NB4 (cell line): ENCODE measurements around the gene ITGA2B.
"Not testable (repeated sequence)": the region's sequence is repeated elsewhere in the genome, so short reads cannot be mapped to it uniquely, and the experiment has no call there.

ENCODE experiments used
- DNase-seq: peaks from one replicate; pipeline ENCODE4 v3.0.0; 2010; ENCODE audit warnings: low read depth
- H3K4me3 ChIP-seq: one replicate; pipeline ENCODE4 v1.5.1; 2011; ENCODE audit warnings: mild to moderate bottlenecking, low read depth, low read length, moderate library complexity
- MYC ChIP-seq: IDR thresholded peaks from 2 replicates; pipeline ENCODE4 v1.6.1; 2011; ENCODE audit warnings: low read depth, low read length
- POLR2A ChIP-seq: IDR thresholded peaks from 2 replicates; pipeline ENCODE4 v1.6.1; 2011; ENCODE audit warnings: mild to moderate bottlenecking; ENCODE audit not compliant: insufficient read length; ENCODE audit errors: extremely low read depth
- TF ChIP-seq, protein P1 (sequence below): IDR thresholded peaks from 2 replicates; pipeline ENCODE4 v1.6.1; 2011; ENCODE audit warnings: low read depth, low read length
- TF ChIP-seq, protein P2 (sequence below): IDR thresholded peaks from one replicate; pipeline ENCODE4 v1.5.1; 2012; ENCODE audit warnings: low read depth, low read length

The ITGA2B gene

GRCh38 chr17:44374306-44375195, 14.9 kb downstream of the ITGA2B start:
- TF ChIP-seq MYC, result no peak
- TF ChIP-seq, protein P1, sequence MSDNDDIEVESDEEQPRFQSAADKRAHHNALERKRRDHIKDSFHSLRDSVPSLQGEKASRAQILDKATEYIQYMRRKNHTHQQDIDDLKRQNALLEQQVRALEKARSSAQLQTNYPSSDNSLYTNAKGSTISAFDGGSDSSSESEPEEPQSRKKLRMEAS, result no peak
- TF ChIP-seq, protein P2, sequence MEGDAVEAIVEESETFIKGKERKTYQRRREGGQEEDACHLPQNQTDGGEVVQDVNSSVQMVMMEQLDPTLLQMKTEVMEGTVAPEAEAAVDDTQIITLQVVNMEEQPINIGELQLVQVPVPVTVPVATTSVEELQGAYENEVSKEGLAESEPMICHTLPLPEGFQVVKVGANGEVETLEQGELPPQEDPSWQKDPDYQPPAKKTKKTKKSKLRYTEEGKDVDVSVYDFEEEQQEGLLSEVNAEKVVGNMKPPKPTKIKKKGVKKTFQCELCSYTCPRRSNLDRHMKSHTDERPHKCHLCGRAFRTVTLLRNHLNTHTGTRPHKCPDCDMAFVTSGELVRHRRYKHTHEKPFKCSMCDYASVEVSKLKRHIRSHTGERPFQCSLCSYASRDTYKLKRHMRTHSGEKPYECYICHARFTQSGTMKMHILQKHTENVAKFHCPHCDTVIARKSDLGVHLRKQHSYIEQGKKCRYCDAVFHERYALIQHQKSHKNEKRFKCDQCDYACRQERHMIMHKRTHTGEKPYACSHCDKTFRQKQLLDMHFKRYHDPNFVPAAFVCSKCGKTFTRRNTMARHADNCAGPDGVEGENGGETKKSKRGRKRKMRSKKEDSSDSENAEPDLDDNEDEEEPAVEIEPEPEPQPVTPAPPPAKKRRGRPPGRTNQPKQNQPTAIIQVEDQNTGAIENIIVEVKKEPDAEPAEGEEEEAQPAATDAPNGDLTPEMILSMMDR, result no peak
- TF ChIP-seq POLR2A, result no peak
- H3K4me3 ChIP-seq, result no peak overlapping the region
- no peak for DNase-seq

- no peak overlapping the region for H3K4me3 ChIP-seq
- DNase-seq, result no peak
- TF ChIP-seq POLR2A (no peak), MYC (no peak)
- TF ChIP-seq, protein P2, result no peak
- TF ChIP-seq, protein P1, result no peak
These were observed 17.4 kb downstream of the ITGA2B start for GRCh38 chr17:44372036-44372435.

GRCh38 chr17:44369414-44370023, 19.9 kb downstream of the ITGA2B start:
- DNase-seq, H3K4me3 ChIP-seq: not testable (repeated sequence)

DNA sequence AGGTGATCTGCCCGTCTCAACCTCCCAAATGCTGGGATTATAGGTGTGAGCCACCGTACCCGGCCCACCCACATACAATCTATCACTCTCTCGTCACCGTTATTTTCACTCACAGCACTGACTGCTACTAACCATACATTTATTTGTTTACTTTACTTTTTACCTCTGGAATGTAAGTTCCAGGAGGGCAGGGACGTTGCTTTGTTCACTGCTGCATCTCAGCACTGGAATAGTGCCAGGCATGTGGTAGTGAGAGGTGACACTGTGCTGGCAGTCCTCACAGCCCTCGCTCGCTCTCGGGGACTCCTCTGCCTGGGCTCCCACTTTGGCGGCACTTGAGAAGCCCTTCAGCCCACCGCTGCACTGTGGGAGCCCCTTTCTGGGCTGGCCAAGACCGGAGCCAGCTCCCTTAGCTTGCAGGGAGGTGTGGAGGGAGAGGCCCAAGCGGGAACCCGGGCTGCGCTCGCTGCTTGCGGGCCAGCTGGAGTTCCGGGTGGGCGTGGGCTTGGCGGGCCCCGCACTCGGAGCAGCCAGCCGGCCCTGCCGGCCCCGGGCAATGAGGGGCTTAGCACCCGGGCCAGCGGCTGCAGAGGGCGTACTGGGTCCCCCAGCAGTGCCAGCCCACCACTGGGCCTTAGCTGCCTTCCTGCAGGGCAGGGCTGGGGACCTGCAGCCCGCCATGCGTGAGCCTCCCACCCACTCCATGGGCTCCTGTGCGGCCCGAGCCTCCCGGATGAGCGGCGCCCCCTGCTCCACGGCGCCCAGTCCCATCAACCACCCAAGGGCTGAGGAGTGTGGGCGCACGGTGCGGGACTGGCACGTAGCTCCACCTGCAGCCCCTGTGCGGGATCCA, 20.8 kb downstream of the ITGA2B start:
- DNase-seq, H3K4me3 ChIP-seq: not testable (repeated sequence)

- TF ChIP-seq MYC (no peak), POLR2A (no peak)
- TF ChIP-seq, protein P2, result no peak
- TF ChIP-seq, protein P1, result no peak
- H3K4me3 ChIP-seq, result no peak overlapping the region
- DNase-seq, result no peak
These were observed 22.0 kb downstream of the ITGA2B start for GRCh38 chr17:44367231-44367979.

- not testable (repeated sequence) for DNase-seq, H3K4me3 ChIP-seq
These were observed 24.4 kb downstream of the ITGA2B start for GRCh38 chr17:44365051-44365450.

DNA sequence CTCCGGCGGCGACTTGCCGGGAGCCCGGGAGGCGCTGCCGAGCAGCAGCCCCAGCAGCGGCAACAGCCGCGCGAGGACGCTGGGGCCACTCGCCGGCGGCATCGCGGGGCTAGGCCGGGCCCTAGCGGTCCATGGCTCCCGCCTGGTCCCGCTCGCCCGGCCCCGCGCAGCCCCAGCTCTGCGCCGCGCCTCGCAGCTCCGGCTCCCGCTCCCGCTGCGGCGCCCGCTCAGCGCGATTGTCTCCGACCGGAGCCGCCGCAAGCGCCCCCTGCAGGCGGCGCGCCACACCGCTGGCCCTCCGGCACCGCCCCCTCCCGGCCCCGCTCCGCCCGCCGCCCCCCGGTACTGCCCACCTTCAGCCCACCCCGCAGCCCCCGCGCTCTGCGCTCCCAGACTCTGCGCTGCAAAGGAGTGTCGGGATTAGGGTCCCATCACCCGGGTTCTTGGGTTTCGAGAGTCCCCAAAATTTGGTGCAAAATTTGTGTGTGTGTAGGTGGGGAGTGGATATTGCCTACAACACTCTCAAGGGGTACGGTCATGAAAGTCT, 25.8 kb downstream of the ITGA2B start, which contains the start of gene FAM171A2:
FAM171A2 (minus strand) TSS at position 241 of the 547 bp plus-strand sequence; CDS start at position 102, 139 bp downstream.
- DNase-seq, result peak; percentile 78
- peak within 1 kb of the TSS; percentile 25 for H3K4me3 ChIP-seq
- TF ChIP-seq, protein P1, result no peak
- TF ChIP-seq, protein P2, result peak; percentile 24
- TF ChIP-seq POLR2A (peak; percentile 23), MYC (no peak)
